Measurements from ENCODE around the gene PRPF31.
A peak's percentile ranks its signal among the peaks of the same experiment; 100 is the strongest.

DNA sequence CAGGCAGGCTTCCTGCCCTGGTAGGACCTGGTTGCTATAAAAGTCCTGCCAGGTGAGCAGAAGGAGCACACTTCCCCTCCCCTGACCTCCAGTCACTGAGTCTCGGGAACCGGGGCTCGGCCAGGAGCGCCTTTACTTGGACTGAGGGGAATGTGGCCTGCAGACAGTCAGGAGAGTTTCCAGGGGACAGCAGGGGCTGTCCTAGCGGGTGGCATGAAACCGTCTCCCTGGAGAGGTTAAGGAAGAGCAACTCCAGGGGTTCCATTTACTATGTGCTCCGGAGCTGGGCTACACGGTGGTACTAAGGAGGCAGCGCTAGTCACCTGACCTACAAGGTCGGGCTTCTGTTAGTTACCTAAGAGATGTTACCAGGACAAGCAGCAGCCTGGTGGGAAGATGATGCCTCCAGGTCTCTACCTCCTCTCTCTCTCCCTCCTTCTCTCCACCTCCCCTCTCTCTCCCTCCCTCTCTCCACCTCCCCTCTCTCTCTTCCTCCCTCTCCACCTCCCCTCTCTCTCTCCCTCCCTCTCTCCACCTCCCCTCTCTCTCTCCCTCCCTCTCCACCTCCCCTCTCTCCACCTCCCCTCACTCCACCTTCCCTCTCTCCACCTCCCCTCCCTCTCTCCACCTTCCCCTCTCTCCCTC lies 17.9 kb downstream of the PRPF31 start:
- TF ChIP-seq SMC3 (conservative IDR thresholded peaks at IDR 0.05; ENCODE audit: poor library complexity) = no peak
- peak; percentile 17 for TF ChIP-seq POLR2AphosphoS5 (IDR thresholded peaks at IDR 0.05)
- TF ChIP-seq, protein P1, sequence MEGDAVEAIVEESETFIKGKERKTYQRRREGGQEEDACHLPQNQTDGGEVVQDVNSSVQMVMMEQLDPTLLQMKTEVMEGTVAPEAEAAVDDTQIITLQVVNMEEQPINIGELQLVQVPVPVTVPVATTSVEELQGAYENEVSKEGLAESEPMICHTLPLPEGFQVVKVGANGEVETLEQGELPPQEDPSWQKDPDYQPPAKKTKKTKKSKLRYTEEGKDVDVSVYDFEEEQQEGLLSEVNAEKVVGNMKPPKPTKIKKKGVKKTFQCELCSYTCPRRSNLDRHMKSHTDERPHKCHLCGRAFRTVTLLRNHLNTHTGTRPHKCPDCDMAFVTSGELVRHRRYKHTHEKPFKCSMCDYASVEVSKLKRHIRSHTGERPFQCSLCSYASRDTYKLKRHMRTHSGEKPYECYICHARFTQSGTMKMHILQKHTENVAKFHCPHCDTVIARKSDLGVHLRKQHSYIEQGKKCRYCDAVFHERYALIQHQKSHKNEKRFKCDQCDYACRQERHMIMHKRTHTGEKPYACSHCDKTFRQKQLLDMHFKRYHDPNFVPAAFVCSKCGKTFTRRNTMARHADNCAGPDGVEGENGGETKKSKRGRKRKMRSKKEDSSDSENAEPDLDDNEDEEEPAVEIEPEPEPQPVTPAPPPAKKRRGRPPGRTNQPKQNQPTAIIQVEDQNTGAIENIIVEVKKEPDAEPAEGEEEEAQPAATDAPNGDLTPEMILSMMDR (IDR thresholded peaks at IDR 0.05; ENCODE audit: poor library complexity, severe bottlenecking) = no peak
- TF ChIP-seq EZH2 (IDR thresholded peaks at IDR 0.05; ENCODE audit: borderline replicate concordance, insufficient read depth, low read length, poor library complexity, severe bottlenecking) = peak; percentile 76
- no peak for TF ChIP-seq TAF1 (IDR thresholded peaks at IDR 0.05; ENCODE audit: low read depth)
- no peak for TF ChIP-seq EP300 (conservative IDR thresholded peaks at IDR 0.05; ENCODE audit: poor library complexity, severe bottlenecking)
- TF ChIP-seq MXI1 (conservative IDR thresholded peaks at IDR 0.05; ENCODE audit: poor library complexity, severe bottlenecking) = no peak

Measured in neural cell (in vitro differentiated cells).